HEK293T (cell line): ENCODE measurements around the gene PRR5.

Experiments
- ARNT ChIP-seq: fragments of 450-650 bp; IDR thresholded peaks from 2 replicates; pipeline ENCODE4 v1.6.1; 2017; ENCODE audit warnings: mild to moderate bottlenecking
- BHLHE40 ChIP-seq: fragments of 450-650 bp; IDR thresholded peaks from 2 replicates; pipeline ENCODE4 v1.6.1; 2016; ENCODE audit warnings: mild to moderate bottlenecking, moderate library complexity, borderline replicate concordance
- FOXA1 ChIP-seq: fragments of 450-650 bp; IDR thresholded peaks from 2 replicates; pipeline ENCODE4 v1.6.1; 2016; ENCODE audit warnings: mild to moderate bottlenecking
- FOXM1 ChIP-seq: fragments of 450-650 bp; IDR thresholded peaks from 2 replicates; pipeline ENCODE4 v1.6.1; 2017; ENCODE audit warnings: mild to moderate bottlenecking, borderline replicate concordance
- HDGF ChIP-seq: fragments of 450-650 bp; IDR thresholded peaks from 2 replicates; pipeline ENCODE4 v1.6.1; 2017; ENCODE audit warnings: antibody characterized with exemption, borderline replicate concordance
- LEF1 ChIP-seq: fragments of 450-650 bp; IDR thresholded peaks from 2 replicates; pipeline ENCODE4 v1.6.1; 2017; ENCODE audit warnings: mild to moderate bottlenecking, borderline replicate concordance
- NFRKB ChIP-seq: fragments of 450-650 bp; IDR thresholded peaks from 2 replicates; pipeline ENCODE4 v1.6.1; 2016; ENCODE audit warnings: mild to moderate bottlenecking, moderate library complexity
- SP1 ChIP-seq: fragments of 450-650 bp; IDR thresholded peaks from 2 replicates; pipeline ENCODE4 v1.6.1; 2017
- SUZ12 ChIP-seq: fragments of 450-650 bp; IDR thresholded peaks from 2 replicates; pipeline ENCODE4 v1.6.1; 2016; ENCODE audit warnings: mild to moderate bottlenecking
- TARDBP ChIP-seq: fragments of 450-650 bp; IDR thresholded peaks from 2 replicates; pipeline ENCODE4 v1.6.1; 2016
- ZNF384 ChIP-seq: fragments of 450-650 bp; IDR thresholded peaks from 2 replicates; pipeline ENCODE4 v1.6.1; 2016

GRCh38 chr22:44730022-44730393 lies 28.0 kb downstream of the PRR5 start:
- TF ChIP-seq FOXM1 (no peak), ZNF384 (no peak), HDGF (no peak), SP1 (no peak), TARDBP (no peak), ARNT (no peak), LEF1 (no peak), FOXA1 (no peak), BHLHE40 (no peak), NFRKB (no peak), SUZ12 (no peak)
